Fibroblast of upper back skin (primary cell): ENCODE measurements around the gene USP48.
"Not testable (repeated sequence)": the region's sequence is repeated elsewhere in the genome, so short reads cannot be mapped to it uniquely, and the experiment has no call there.

ENCODE experiments used
- DNase-seq: peaks from one replicate; pipeline ENCODE4 v3.0.0-alpha.2; 2013

USP48 gene

DNA sequence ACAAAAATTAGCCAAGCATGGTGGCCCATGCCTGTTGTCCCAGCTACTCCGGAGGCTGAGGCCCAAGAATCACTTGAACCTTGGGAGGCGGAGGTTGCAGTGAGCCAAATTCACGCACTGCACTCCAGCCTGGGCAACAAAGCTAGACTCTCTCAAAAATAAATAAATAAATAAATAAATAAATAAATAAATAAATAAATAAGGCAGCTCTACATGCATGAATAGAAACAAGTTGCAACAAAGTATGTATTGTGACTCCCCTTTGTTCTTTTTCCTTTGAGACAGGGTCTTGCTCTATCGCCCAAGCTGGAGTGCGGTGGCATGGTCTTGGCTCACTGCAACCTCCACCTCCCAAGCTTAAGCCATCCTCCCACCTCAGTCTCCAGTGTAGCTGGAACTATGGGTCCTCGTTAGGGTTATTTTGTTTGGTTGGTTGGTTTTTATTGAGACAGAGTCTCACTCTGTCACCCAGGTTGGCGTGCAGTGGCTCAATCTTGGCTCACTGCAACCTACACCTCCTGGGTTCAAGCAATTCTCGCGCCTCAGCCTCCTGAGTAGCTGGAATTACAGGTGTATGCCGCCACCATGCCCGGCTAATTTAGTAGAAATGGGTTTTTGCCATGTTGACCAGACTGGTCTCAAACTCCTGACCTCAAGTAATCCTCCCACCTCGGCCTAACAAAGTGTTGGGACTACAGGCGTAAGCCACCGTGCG lies 8.0 kb downstream of the USP48 start:
- DNase-seq = no peak

DNA sequence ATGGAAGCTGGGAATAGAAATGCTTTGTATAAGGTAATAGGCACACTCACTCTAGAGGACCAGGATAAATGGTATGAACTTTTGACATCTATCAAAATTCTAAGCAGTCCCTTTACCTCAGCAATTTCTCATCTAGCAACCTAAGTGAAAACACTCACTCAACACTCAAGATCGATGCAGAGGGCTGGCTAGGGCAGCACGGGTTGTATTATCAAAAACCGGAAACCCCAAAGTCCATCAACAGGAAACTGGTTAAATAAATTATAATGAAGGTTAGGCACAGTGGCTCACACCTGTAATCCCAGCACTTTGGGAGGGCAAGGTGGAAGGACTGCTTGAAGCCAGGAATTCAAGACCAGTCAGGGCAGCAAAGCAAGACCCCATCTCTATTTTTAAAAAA lies 9.4 kb downstream of the USP48 start:
- DNase-seq = no peak

DNA sequence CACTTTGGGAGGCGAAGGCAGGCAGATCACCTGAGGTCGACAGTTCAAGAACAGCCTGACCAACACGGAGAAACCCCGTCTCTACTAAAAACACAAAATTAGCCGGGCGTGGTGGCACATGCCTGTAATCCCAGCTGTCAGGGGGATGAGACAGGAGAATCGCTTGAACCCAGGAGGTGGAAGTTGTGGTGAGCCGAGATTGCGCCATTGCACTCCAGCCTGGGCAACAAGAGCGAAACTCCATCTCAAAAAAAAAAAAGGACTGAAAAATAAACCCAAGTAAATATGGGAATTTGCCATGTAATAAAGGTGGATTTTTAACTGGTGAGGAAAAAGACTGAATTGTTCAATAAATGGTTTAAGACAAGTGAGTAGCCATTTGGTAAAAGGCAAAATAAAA lies 11.3 kb downstream of the USP48 start:
- DNase-seq = not testable (repeated sequence)

DNA sequence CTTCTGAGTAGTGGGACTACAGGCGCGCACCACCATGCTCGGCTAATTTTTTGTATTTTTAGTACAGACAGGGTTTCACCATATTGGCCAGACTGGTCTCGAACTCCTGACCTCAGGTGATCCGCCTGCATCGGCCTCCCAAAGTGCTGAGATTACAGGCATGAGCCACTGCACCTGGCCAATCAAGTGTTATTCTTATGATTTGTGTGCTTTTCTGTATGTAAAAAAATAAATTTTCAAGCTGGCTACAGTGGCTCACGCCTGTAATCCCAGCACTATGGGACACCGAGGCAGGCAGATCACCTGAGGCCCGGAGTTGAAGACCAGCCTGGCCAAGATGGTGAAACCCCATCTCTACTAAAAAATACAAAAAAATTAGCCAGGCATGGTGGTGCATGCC lies 12.3 kb downstream of the USP48 start:
- DNase-seq = not testable (repeated sequence)

DNA sequence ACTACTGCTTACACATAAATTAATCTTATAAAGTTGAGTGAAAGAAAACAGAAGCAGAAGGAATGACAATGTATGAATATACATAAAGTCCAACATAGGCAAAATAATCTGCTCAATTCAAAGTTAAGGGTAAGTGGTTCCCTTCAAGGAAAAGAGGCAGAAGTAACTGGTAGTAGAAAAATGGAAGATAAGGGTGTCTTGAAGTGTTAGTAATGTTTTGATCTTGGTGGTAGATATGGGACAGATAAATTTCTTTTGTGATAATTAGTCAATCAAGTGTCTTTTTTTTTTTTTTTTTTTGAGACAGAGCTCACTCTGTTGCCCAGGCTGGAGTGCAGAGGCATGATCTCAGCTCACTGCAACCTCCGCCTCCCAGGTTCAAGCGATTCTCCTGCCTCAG lies 12.7 kb downstream of the USP48 start:
- DNase-seq = no peak

DNA sequence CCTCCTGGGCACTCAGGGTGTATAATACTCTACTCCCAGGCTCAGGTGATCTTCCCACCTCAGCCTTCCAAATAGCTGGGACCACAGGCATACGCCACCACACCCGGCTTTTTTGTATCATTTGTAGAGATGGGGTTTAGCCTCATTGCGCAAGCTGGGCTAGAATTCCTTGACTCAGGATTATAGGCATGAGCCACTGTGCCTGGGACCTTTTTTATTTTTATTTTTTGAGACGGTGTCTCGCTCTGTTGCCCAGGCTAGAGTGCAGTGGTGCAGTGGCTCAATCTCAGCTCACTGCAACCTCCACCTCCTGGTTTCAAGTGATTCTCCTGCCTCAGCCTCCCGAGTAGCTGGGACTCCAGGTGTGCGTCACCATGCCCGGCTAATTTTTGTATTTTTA lies 15.8 kb downstream of the USP48 start:
- not testable (repeated sequence) for DNase-seq

DNA sequence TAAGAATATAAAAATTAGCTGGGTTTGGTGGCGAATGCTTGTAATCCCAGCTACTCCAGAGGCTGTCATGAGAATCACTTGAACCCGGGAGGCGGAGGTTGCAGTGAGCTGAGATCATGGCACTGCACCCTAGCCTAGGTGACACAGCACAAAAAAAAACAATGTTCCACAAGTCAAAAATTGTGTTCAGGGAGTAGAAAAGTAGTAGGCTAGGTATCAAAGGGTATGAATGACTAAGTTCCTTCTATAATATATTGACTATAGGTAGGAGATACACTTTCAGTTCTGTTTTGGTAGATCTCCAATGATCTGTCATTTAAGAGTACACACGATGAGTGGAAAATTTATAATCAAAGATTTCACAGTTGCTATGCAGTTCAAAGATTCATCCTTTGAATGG lies 16.7 kb downstream of the USP48 start:
- no peak for DNase-seq

DNA sequence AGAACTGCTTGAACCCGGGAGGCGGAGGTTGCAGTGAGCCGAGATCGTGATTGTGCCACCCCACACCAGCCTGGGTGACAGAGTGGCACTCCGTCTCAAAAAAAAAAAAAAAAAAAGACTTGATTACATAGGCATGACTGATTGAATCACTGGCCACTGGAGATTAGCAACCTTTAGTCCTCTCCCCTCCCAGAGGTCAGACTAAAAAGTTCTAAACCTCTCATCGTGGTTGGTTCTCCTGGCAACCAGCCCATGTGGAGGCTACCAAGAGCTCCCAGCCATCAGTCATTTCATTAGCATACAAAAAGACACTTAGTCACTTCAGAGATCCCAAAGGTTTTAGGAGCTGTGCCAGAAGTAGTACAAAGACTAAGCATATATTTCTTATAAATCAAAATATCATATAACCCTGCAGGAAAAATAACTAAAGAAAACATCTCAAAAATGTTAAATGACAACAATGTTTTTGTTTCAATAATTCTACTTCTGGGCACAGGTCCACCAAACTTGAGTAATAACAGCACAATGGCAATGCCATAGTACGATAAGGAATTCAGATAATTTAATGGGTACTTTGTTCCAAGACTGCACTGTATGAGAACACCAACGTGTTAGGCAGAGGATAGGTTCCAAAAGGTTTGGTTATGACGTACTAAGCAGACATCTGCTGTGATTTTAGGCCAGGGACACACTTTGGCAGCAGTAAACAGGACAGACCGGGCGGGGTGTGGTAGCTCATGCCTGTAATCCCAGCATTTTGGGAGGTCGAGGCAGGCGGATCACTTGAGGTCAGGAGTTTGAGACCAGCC lies 18.1 kb downstream of the USP48 start:
- peak; percentile 94 for DNase-seq

DNA sequence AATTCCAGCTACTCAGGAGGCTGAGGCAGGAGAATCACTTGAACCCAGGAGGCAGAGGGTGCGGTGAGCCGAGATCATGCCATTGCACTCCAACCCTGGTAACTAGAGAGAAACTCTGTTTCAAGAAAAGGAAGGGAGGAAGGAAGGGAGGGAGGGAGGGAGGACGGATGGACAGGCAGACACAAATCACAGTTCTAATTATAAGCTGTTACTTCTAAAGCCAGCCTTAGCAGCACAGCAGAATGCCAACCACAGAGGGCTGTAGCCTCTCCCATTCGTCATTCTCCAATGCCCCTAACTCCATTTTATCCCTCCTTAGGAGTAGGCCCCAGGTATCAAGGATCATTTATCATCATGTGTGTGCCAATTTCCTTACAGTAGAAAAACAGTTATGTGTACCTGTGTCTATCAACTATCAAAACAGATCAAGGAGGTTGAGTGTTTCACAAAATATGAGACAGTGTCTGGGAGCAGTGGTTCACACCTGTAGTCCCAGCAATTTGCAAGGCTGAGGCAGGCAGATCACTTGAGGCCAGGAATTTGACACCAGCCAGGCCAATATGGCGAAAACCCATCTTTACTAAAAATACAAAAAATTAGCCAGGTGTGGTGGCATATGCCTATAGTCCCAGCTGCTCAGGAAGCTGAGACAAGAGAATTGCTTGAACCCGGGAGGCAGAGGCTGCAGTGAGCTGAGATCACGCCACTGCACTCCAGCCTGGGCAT lies 19.1 kb downstream of the USP48 start:
- no peak for DNase-seq

DNA sequence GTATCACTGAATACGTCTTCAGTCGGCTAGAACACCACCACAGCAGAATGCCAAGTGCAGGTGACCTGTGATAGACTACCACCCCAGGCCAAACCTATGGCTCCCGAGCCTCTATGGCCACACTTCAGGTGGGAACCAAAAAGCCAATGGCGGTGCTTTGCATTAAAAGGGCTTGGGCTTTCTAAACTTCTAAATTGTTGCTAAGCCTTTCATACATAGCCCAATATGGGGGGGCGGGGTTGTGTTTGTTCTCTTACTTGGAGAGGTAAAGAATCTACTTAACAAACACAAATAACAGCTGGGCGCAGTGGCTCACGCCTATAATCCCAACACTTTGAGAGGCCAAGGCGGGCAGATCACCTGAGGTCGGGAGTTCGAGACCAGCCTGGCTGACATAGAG lies 19.7 kb downstream of the USP48 start:
- DNase-seq = no peak

DNA sequence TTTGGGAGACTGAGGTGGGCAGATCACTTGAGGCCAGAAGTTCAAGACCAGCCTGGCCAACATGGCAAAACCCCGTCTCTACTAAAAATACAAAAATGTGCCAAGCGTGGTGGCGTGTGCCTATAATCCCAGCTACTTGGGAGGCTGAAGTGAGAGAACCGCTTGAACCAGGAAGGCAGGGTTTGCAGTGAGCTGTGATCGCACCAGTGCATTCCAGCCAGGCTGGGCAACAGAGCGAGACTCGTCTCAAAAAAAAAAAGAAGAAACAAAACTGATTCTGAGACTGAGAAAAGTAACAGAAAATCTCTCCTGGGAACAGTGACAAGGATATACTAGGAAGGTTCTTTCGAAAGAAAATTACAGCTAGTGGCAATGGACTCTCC lies 20.9 kb downstream of the USP48 start:
- DNase-seq = no peak

DNA sequence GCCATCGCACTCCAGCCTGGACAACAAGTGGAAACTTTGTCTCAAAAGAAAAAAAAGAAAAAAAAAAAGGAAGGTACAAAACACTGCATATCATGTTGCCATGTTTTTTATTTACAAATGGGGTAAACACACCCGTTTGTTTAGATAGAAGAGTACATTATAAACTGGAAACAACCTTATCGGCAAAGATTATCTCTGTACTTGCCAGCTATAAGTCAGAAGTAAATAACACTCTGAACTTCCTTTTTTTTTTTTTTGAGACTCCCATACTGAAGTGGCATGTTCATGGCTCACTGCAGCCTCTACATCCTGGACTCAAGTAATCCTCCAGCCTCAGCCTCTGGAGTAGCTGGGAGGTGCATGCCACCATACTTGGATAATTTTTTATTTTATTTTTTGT lies 21.9 kb downstream of the USP48 start:
- DNase-seq = no peak

DNA sequence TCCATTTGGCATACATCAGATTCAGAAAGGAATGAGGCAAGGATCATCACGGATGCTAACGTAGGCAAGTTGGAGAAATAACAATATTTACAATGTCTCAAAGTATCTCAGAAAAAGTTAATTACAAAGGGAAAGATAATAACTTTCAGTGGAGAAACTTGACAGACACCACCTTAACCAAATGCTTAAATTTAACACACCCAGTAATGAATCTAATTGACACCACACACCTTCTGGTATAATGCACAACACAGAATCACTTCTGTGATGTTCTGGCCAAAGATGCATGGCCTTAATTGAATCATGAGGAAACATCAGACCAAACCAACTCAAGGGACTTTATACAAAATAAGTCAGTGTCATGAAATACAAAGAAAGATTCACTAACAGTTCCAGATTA lies 23.1 kb downstream of the USP48 start:
- DNase-seq = no peak

DNA sequence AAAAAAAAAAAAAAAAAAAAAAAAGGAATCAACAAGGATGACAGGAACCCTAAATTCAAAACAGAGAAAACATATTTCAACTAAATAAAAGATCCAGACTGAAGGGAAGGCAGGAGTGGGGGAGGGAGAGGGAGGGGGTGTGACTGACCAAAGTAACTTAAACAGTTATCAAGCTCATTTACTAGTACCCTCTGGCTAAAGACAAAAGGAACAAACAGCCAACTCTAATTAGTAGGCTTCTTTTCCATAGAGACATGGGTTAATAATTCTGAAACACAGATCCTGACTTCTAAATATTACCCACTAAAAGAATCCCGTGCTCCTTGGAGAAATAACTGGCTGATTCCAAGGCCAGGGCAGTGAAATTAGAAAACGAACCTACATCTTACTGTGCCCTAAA lies 23.8 kb downstream of the USP48 start:
- DNase-seq = no peak

DNA sequence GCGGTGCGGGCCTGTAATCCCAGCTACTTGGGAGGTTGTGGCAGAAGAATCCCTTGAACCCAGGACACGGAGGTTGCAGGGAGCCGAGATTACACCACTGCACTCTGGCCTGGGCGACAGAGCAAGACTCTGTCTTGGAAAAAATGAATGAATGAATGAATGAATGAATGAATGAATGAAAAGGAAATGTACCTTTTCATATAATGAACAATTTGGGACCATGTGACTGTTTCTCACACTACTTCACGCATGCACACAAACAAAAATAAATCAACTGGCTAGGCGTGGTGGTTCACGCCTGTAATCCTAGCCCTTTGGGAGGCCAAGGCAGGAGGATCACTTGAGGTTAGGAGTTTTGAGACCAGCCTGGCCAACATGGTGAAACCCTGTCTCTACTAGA lies 24.3 kb downstream of the USP48 start:
- no peak for DNase-seq

DNA sequence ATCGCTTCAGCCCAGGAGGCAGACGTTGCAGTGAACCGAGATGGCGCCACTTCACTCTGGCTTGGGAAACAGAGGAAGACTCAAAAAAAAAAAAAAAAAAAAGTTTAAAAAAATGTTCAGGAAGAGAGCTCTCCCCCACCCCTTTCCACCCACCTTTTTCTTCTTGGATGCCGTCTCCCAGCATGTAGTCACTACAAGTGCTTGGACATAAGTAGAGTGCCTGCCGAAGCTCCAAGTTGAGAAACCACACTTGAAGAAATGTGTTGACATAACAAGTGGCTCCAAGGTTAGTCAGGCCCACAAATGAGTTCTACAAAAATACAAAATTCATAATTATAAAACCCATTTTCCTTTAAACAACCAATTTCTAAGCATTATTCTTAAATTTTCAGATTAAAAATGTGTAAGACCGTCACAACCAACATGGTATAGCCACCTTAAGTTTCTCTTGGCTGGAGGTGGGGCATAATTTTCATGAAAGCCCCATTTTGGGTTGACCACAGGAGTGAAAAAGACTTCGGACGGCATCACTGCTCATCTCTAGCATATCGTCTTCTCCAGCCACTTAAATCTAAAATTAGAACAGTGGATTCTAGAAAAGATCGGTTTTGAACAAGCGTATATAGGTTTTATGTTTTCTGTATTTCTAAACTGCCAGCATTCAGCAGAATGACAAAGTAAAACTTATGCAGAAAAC lies 26.4 kb downstream of the USP48 start:
- no peak for DNase-seq

DNA sequence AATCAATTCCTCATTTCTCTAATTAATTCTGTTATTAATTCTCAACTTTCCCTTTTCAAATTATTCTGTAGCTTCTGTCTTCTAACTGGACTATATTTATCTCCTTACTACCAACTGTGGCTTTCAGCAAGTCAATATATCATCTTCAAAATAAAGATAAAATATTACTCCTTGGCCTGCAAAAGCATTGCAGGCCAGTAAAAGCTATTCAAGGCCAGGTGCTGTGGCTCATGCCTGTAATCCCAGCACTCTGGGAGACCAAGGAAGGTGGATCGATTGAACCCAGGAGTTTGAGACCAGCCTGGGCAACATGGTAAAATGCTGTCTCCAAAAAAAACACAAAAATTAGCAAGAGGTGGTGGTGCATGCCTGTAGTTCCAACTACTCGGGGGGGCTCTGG lies 27.9 kb downstream of the USP48 start:
- no peak for DNase-seq

DNA sequence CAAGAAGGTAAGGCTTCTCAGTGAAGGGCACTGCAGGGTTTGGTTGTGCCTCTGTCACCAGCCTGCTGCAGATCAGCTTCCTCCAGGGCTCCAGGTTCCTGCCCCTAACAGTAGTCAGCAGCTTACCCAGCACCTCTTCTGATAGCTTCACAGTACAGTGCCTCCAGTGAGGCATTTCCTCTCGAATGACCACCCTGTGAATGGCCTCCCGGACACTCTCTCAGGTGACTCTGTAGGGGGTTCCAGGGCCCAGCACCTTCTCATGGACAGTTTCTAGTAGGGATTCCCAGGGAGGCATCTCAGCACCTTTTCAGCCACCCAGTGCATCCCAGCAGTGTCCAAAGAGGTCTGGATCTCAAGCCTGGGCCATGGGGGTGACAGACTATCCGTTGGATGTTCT lies 28.4 kb downstream of the USP48 start:
- no peak for DNase-seq

DNA sequence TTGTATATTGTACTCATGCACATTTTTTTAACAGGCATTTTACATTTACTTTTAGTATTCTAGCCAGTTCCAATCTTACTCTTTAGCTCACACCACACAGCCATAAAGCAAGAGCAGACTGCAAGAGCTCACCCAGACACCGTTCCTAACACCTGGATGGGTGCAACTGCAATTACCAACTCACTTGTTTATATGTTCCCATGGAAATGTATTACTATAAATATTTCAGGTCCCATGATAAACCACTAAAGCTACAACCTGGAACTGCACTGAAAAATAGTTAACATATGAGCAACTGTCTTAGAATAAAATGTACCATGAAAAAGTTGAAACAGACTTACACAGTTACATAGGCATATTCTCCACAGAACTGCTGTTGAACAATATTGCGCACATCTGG lies 30.8 kb downstream of the USP48 start:
- DNase-seq = no peak

DNA sequence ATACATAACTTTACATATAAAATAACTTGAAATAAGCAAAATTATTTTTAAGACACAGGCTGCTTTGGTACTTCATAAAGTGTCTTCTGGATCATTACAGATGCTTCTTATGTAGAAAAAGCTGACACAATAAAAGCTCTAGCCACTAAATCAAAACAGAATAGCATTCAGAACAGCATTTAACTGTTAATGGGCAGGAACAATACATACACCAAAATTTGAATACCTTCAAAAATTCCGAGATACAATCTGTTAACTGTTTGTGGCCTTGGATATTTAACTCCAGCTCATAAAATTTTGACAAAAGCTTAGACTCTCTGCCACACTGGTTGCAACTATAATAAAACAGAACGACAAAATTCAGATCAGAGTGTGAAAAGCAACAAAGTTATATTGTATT lies 31.7 kb downstream of the USP48 start:
- no peak for DNase-seq

DNA sequence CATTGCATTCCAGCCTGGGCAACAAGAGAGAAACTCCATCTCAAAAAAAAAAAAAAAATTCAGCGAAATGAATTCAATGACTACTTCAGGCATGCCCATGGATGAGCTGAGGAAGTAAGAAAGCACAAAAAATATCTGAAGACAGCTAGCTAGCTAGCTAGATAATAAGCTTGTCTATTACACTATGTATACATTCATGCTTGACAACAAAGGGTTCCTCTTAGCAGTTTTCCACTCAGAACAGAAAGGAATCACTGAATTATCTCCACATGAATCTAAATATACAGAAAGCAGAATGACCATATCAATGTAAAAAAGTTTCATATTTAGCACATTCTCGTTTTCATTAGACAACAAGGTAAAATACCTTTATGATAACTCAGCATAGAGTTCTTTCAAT lies 32.1 kb downstream of the USP48 start:
- no peak for DNase-seq

DNA sequence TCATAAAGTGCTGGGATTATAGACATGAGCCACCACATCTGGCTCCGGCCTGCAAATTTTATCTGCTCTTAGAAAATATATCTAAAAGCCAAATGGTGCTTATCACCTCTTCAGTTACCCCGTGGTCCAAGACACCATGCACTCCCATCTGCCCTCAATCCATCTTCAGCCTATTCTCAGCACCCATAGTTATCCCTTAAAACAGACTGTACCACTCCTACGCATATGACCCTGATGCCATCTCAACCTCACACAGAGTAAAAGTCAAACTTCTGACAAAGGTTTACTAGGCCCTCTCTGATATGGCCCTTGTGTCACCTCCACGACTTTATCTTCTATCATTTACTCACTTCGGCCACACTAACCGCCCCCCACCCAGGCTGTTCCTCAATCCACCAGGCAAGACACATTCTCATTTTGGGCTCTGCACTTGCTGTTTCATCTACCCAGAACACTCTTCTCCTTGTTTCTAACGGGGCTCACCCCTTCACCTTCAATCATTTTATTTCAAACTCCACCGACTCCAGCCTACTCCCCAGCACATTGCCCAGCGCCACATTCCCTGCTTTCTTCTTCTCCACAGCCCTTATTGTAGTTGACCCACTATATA lies 33.0 kb downstream of the USP48 start:
- DNase-seq = no peak

DNA sequence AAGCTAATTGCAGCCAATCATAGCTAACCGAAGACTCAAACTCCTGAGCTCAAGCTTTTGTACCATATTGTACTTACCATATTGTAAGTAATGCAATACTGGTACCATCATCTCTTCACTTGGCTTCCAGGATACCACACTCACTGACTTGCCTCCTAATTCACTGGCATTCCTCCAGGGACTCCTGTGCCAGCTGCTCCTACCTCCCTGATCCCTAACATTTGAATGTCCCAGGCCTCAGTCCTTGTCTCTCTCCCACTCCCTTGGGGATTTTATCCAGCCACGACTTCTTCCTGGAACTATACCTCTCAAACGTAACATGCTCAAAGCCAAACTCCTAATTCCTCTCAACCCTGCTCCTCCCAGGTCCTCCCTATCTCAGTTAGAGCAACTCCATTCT lies 33.8 kb downstream of the USP48 start:
- no peak for DNase-seq
